ENCODE data around the gene DENND2D. TPM values are rescaled to one million over a fixed set of nuclear protein-coding genes. Genes with fewer than 3 reads are reported as not detected.

DENND2D gene
- polyA plus RNA-seq, 1 donor from 2014 or later: not detected

DNA sequence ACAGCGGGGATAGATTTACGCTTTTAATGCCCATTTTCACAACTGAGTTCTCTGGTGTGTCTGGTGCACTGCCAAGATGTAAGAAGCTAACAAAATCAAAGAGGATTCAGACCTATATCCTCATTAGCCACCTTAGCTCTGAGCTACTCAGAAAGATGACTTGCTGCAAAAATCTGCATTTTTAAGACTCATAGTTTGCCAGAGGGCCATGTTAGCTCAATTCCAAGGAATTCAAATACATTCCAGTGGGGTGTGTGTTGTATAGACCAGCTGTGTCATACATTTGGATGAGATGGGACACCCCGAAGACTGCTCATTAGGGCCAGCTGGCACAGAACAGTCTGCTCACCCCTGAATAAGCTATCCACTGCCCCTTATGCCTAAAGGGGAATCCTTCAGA lies 8.9 kb downstream of the DENND2D start:
- Histone ChIP-seq H3K9me3 (ENCODE audit: low read length) (no peaks in the 10 kb centered on the region), H3F3A (ENCODE audit: insufficient read depth, low read length, poor library complexity, severe bottlenecking) (no peaks in the 10 kb centered on the region), H3K79me2 (replicated peaks; ENCODE audit: insufficient read depth, low read length) (no peaks in the 10 kb centered on the region), H3K9ac (ENCODE audit: low read length) (no peak overlapping the region), H3K27me3 (ENCODE audit: insufficient read depth, low read depth, low read length) (no peaks in the 10 kb centered on the region), H3K4me2 (ENCODE audit: low read length) (no peak overlapping the region), H3K4me3 (ENCODE audit: low read length) (no peak overlapping the region), H3K9me2 (ENCODE audit: insufficient read depth, low read length) (no peaks in the 10 kb centered on the region), H3K36me3 (ENCODE audit: insufficient read depth, low read length) (no peaks in the 10 kb centered on the region), H4K20me1 (ENCODE audit: insufficient read depth) (no peaks in the 10 kb centered on the region), H2AFZ (ENCODE audit: low read depth, low read length) (no peak overlapping the region), H3K27ac (ENCODE audit: low read length) (no peak overlapping the region)
- TF ChIP-seq TAF1 (IDR thresholded peaks at IDR 0.05; ENCODE audit: low read depth): no peak

DNA sequence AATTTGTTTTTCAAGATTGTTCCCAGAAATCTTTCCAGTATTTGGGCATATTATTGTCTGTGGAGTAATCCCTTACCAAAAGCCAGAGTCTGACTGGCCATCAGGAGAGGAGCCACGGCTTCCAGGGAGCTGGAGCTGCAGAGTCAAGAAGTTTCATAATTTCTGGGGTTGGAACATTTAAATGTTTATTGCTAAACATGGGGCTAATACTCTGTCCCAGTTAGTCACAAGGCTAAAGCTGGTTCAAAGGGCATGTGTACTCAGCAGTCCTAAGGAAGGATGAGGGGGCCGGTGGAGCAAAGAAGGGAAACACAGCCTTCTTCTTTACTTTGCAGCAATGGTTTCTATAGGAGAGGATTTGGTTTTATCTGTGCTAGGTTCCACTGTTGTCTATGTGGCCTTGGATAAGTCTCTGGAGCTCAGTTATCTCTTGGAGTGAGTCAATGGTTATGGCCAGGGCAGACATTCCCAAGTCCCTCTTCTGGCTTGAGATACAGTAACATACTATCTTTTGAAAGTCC lies 9.5 kb downstream of the DENND2D start:
- H3K9me3 ChIP-seq (ENCODE audit: low read length): no peaks in the 10 kb centered on the region
- H3K27ac ChIP-seq (ENCODE audit: low read length): no peak overlapping the region
- no peaks in the 10 kb centered on the region for H3K27me3 ChIP-seq (ENCODE audit: insufficient read depth, low read depth, low read length)
- no peak overlapping the region for H2AFZ ChIP-seq (ENCODE audit: low read depth, low read length)
- H3K79me2 ChIP-seq (replicated peaks; ENCODE audit: insufficient read depth, low read length): no peaks in the 10 kb centered on the region
- no peaks in the 10 kb centered on the region for H3K36me3 ChIP-seq (ENCODE audit: insufficient read depth, low read length)
- no peak overlapping the region for H3K4me3 ChIP-seq (ENCODE audit: low read length)
- H3K9ac ChIP-seq (ENCODE audit: low read length): no peak overlapping the region
- H3K9me2 ChIP-seq (ENCODE audit: insufficient read depth, low read length): no peaks in the 10 kb centered on the region
- no peak overlapping the region for H3K4me2 ChIP-seq (ENCODE audit: low read length)
- TF ChIP-seq SMC3 (conservative IDR thresholded peaks at IDR 0.05; ENCODE audit: poor library complexity) (no peak), EZH2 (IDR thresholded peaks at IDR 0.05; ENCODE audit: borderline replicate concordance, insufficient read depth, low read length, poor library complexity, severe bottlenecking) (no peak), RAD21 (conservative IDR thresholded peaks at IDR 0.05) (no peak), EP300 (conservative IDR thresholded peaks at IDR 0.05; ENCODE audit: poor library complexity, severe bottlenecking) (no peak), TAF1 (IDR thresholded peaks at IDR 0.05; ENCODE audit: low read depth) (no peak), POLR2AphosphoS5 (IDR thresholded peaks at IDR 0.05) (no peak), MXI1 (conservative IDR thresholded peaks at IDR 0.05; ENCODE audit: poor library complexity, severe bottlenecking) (no peak)
- TF ChIP-seq, protein P1, sequence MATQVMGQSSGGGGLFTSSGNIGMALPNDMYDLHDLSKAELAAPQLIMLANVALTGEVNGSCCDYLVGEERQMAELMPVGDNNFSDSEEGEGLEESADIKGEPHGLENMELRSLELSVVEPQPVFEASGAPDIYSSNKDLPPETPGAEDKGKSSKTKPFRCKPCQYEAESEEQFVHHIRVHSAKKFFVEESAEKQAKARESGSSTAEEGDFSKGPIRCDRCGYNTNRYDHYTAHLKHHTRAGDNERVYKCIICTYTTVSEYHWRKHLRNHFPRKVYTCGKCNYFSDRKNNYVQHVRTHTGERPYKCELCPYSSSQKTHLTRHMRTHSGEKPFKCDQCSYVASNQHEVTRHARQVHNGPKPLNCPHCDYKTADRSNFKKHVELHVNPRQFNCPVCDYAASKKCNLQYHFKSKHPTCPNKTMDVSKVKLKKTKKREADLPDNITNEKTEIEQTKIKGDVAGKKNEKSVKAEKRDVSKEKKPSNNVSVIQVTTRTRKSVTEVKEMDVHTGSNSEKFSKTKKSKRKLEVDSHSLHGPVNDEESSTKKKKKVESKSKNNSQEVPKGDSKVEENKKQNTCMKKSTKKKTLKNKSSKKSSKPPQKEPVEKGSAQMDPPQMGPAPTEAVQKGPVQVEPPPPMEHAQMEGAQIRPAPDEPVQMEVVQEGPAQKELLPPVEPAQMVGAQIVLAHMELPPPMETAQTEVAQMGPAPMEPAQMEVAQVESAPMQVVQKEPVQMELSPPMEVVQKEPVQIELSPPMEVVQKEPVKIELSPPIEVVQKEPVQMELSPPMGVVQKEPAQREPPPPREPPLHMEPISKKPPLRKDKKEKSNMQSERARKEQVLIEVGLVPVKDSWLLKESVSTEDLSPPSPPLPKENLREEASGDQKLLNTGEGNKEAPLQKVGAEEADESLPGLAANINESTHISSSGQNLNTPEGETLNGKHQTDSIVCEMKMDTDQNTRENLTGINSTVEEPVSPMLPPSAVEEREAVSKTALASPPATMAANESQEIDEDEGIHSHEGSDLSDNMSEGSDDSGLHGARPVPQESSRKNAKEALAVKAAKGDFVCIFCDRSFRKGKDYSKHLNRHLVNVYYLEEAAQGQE (IDR thresholded peaks at IDR 0.05; ENCODE audit: borderline replicate concordance): no peak
- H4K20me1 ChIP-seq (ENCODE audit: insufficient read depth): no peaks in the 10 kb centered on the region
- no peaks in the 10 kb centered on the region for H3F3A ChIP-seq (ENCODE audit: insufficient read depth, low read length, poor library complexity, severe bottlenecking)

DNA sequence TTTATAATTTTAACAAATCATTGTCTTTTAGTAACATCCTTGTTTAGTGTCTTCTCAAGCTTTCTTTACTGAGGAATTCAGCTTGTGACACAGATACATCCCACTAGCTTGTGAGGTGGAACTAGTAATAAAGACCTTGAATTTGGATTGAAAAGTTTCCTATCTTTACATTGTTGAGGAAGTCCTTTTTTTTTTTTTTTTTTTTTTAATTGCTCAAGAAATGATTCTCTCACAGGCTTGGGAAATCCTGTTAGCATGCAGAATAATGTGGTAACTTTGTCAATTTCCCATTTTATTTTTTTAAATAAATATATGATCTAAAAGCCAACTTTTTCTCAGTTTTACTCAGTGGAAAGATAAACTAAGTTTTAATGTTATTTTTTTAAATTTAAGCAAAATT lies 15.8 kb downstream of the DENND2D start:
- no peak for TF ChIP-seq POLR2AphosphoS5 (IDR thresholded peaks at IDR 0.05)
- TF ChIP-seq EZH2 (IDR thresholded peaks at IDR 0.05; ENCODE audit: borderline replicate concordance, insufficient read depth, low read length, poor library complexity, severe bottlenecking): no peak
- TF ChIP-seq, protein P1 (IDR thresholded peaks at IDR 0.05; ENCODE audit: borderline replicate concordance): no peak
- no peak for TF ChIP-seq EP300 (conservative IDR thresholded peaks at IDR 0.05; ENCODE audit: poor library complexity, severe bottlenecking)
- TF ChIP-seq, protein P2, sequence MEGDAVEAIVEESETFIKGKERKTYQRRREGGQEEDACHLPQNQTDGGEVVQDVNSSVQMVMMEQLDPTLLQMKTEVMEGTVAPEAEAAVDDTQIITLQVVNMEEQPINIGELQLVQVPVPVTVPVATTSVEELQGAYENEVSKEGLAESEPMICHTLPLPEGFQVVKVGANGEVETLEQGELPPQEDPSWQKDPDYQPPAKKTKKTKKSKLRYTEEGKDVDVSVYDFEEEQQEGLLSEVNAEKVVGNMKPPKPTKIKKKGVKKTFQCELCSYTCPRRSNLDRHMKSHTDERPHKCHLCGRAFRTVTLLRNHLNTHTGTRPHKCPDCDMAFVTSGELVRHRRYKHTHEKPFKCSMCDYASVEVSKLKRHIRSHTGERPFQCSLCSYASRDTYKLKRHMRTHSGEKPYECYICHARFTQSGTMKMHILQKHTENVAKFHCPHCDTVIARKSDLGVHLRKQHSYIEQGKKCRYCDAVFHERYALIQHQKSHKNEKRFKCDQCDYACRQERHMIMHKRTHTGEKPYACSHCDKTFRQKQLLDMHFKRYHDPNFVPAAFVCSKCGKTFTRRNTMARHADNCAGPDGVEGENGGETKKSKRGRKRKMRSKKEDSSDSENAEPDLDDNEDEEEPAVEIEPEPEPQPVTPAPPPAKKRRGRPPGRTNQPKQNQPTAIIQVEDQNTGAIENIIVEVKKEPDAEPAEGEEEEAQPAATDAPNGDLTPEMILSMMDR (IDR thresholded peaks at IDR 0.05; ENCODE audit: poor library complexity, severe bottlenecking): no peak
- TF ChIP-seq RAD21 (conservative IDR thresholded peaks at IDR 0.05): no peak
- no peak for TF ChIP-seq SMC3 (conservative IDR thresholded peaks at IDR 0.05; ENCODE audit: poor library complexity)
- no peak for TF ChIP-seq MXI1 (conservative IDR thresholded peaks at IDR 0.05; ENCODE audit: poor library complexity, severe bottlenecking)
- TF ChIP-seq TAF1 (IDR thresholded peaks at IDR 0.05; ENCODE audit: low read depth): no peak
- Histone ChIP-seq H3K9ac (ENCODE audit: low read length) (no peak overlapping the region), H3F3A (ENCODE audit: insufficient read depth, low read length, poor library complexity, severe bottlenecking) (no peaks in the 10 kb centered on the region), H3K79me2 (replicated peaks; ENCODE audit: insufficient read depth, low read length) (no peaks in the 10 kb centered on the region), H3K27me3 (ENCODE audit: insufficient read depth, low read depth, low read length) (no peaks in the 10 kb centered on the region), H3K4me2 (ENCODE audit: low read length) (no peak overlapping the region), H2AFZ (ENCODE audit: low read depth, low read length) (no peak overlapping the region), H3K4me3 (ENCODE audit: low read length) (no peak overlapping the region), H3K36me3 (ENCODE audit: insufficient read depth, low read length) (peaks cover 6% of the 10 kb centered on the region), H4K20me1 (ENCODE audit: insufficient read depth) (no peaks in the 10 kb centered on the region), H3K27ac (ENCODE audit: low read length) (no peak overlapping the region), H3K9me3 (ENCODE audit: low read length) (no peaks in the 10 kb centered on the region), H3K9me2 (ENCODE audit: insufficient read depth, low read length) (no peaks in the 10 kb centered on the region)

Measured in neural cell (in vitro differentiated cells).